Duodenal mucosa (tissue), 2 donors: Measurements from ENCODE around the gene WWP2.

Source experiments
- H3K27ac ChIP-seq: one replicate; pipeline ENCODE4 v1.7.0; 2013; ENCODE audit warnings: low read depth, low read length
- H3K27me3 ChIP-seq, 2 donors: one replicate each; pipeline ENCODE4 v1.7.0; 2013; ENCODE audit warnings: low read length in 2 of 2, control low read depth in 1 of 2; ENCODE audit not compliant: insufficient read depth in 2 of 2, control insufficient read depth in 1 of 2
- H3K36me3 ChIP-seq, 2 donors: one replicate each; pipeline ENCODE4 v1.7.0; 2013; ENCODE audit warnings: low read length in 2 of 2, control low read depth in 1 of 2; ENCODE audit not compliant: insufficient read depth in 2 of 2, control insufficient read depth in 1 of 2
- H3K4me1 ChIP-seq, 2 donors: one replicate each; pipeline ENCODE4 v1.7.0; 2013; ENCODE audit warnings: low read length in 2 of 2, control low read depth in 1 of 2; ENCODE audit not compliant: insufficient read depth in 2 of 2, control insufficient read depth in 1 of 2
- H3K4me3 ChIP-seq, 2 donors: one replicate each; pipeline ENCODE4 v1.7.0; 2013; ENCODE audit warnings: low read length in 2 of 2, low read depth in 1 of 2
- H3K9ac ChIP-seq, 2 donors: one replicate each; pipeline ENCODE4 v1.7.0; 2013; ENCODE audit warnings: low read length in 2 of 2, low read depth in 1 of 2
- H3K9me3 ChIP-seq, 2 donors: one replicate each; pipeline ENCODE4 v1.7.0; 2013; ENCODE audit warnings: low read length in 2 of 2, control low read depth in 1 of 2; ENCODE audit not compliant: control insufficient read depth in 1 of 2

The WWP2 gene

GRCh38 chr16:69827524-69827923 is 65.4 kb downstream of the WWP2 start:
- no peaks in the 10 kb centered on the region for H3K27me3 ChIP-seq
- no peak overlapping the region for H3K4me3 ChIP-seq
- no peaks in the 10 kb centered on the region for H3K9me3 ChIP-seq
- peaks cover 0 to 7% of the 10 kb centered on the region in 2 donors for H3K36me3 ChIP-seq
- H3K9ac ChIP-seq = no peak overlapping the region
- H3K27ac ChIP-seq = no peak overlapping the region
- peaks cover 22 to 24% of the 10 kb centered on the region in 2 donors for H3K4me1 ChIP-seq

DNA sequence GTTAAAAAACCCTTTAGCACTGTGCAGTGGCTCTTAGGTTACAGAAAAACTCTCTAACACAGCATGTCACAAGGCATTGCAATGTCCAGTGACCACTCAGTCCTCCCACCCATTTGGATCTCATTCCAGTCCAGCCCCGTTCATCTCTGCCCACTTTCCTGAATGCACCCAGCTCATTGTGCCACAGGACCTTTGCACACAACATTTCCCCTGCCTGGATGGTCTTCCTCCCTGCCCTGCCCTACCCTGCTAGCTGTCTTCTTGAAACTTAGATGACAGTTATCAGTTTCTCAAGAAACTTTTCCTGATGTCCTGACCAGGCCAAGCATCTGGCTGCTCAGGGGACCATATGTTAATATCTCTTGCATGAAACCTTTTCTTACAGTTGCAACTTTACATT is 67.2 kb downstream of the WWP2 start:
- Histone ChIP-seq H3K4me3 (no peak overlapping the region), H3K9ac (no peak overlapping the region), H3K27me3 (no peaks in the 10 kb centered on the region), H3K4me1 (peaks cover 24 to 29% of the 10 kb centered on the region in 2 donors), H3K27ac (no peak overlapping the region), H3K9me3 (no peaks in the 10 kb centered on the region), H3K36me3 (peaks cover 0 to 7% of the 10 kb centered on the region in 2 donors)

- Histone ChIP-seq H3K4me1 (peaks cover 24 to 29% of the 10 kb centered on the region in 2 donors), H3K4me3 (no peak overlapping the region), H3K9ac (no peak overlapping the region), H3K36me3 (peaks cover 0 to 7% of the 10 kb centered on the region in 2 donors), H3K27me3 (no peaks in the 10 kb centered on the region), H3K27ac (peak overlapping the region; percentile 36), H3K9me3 (no peaks in the 10 kb centered on the region)
Observed at GRCh38 chr16:69830146-69830533, 68.0 kb downstream of the WWP2 start.

DNA sequence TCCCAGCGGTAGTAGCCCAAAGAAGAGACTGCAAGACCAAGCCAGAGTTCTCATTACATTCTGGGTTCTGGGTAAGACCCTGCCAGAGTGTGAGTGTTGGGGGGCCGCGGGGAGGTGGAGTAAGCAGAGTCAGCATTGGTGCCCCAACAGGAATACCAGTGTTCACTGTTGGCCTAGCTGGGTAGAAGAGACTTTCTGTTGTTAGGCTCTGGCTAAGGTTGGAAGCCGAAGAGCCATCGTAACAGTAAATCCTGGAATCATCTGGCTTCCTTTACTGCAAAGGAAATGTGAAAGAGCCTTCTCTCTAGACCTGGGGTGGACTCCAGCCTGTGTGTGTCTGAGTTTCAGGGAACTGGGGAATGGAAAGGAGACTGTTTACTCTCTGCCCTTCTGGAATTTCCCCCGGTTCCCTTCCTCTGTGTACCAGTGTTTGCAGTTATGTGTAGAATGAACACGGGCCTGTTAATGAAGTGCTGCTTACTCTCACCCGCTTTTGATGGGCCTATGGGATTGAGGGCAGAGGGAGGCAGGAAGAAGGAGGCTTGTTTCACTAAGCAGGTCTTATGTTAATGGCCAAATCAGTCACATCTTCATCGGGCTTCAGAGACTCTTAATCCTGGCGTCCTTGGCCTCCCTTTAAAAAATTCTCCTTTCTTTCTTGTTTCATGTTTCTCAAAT is 68.5 kb downstream of the WWP2 start:
- Histone ChIP-seq H3K27ac (peak overlapping the region; percentile 36), H3K4me3 (no peak overlapping the region), H3K4me1 (peaks cover 24 to 29% of the 10 kb centered on the region in 2 donors), H3K9me3 (no peaks in the 10 kb centered on the region), H3K27me3 (no peaks in the 10 kb centered on the region), H3K9ac (no peak overlapping the region), H3K36me3 (peaks cover 0 to 7% of the 10 kb centered on the region in 2 donors)

DNA sequence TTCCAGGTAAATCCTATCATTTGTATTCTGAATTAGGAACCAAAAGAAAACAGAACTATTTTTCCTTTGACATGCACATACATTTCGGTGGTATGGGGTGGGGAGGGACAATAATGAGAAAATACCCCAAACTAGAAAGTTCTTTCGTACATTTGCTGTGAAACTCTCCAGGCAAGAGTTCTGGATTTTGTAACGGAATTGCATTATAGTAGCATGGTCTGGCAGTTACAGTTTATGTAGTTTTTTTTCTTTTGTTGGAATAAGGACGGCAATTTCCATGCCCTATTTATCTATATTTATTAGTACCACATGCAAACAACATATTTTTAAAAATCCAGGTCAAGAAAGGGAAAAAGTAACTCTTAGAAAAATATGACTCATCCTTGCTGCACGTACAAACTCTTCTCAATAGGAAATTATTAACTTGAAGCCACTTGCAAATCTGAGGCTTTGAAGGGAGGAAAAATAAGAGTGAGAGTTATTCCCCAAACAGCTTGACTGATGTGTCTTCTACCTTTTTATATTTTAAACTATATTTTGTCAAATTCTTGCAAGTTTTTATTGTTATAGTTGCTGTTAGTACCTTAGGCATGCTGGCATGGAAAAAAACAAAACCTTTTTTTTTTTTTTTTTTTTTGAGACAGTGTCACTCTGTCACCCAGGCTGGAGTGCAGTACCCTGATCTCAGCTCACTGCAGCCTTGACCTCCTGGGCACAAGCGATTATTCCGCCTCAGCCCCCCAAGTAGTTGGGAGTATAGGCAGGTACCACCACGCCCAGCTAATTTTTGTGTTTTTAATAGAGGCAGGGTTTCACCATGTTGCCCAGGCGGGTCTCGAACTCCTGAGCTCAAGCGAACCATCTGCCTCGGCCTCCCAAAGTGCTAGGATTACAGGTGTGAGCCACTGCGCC is 69.3 kb downstream of the WWP2 start:
- H3K9me3 ChIP-seq = no peaks in the 10 kb centered on the region
- no peak overlapping the region for H3K4me3 ChIP-seq
- no peak overlapping the region for H3K9ac ChIP-seq
- H3K36me3 ChIP-seq = peaks cover 0 to 7% of the 10 kb centered on the region in 2 donors
- H3K27ac ChIP-seq = peak overlapping the region; percentile 36
- no peaks in the 10 kb centered on the region for H3K27me3 ChIP-seq
- H3K4me1 ChIP-seq = peaks cover 24 to 29% of the 10 kb centered on the region in 2 donors

GRCh38 chr16:69833357-69834282 is 71.5 kb downstream of the WWP2 start:
- Histone ChIP-seq H3K27ac (no peak overlapping the region), H3K9me3 (no peaks in the 10 kb centered on the region), H3K4me1 (peaks cover 32 to 36% of the 10 kb centered on the region in 2 donors), H3K36me3 (peaks cover 0 to 3% of the 10 kb centered on the region in 2 donors), H3K4me3 (no peak overlapping the region), H3K27me3 (no peaks in the 10 kb centered on the region), H3K9ac (peak overlapping the region in 1 of 2 donors; percentile 5)

GRCh38 chr16:69834807-69835466 is 72.8 kb downstream of the WWP2 start:
- Histone ChIP-seq H3K9me3 (no peaks in the 10 kb centered on the region), H3K9ac (no peak overlapping the region), H3K27ac (no peak overlapping the region), H3K4me1 (peaks cover 44 to 45% of the 10 kb centered on the region in 2 donors), H3K27me3 (no peaks in the 10 kb centered on the region), H3K4me3 (no peak overlapping the region), H3K36me3 (no peaks in the 10 kb centered on the region)

DNA sequence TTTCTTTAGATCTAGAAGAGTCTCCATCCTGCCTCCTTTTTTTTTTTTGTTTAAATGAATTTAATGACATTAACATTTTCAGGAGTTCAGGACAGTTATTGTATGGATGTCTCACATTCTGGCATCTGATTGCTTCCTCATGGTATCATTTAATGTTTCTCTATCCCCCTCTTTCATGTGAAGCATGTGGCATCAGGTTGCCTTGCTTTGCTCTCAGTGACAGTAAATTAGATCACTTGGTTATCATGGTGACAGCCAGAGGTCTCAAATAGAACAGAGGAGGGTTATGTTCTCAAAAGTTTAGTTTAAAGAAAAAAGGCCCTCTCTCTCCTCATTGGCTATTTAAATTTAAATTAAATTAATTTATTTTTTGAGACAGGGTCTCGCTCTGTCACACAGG is 74.1 kb downstream of the WWP2 start:
- no peak overlapping the region for H3K9ac ChIP-seq
- H3K27ac ChIP-seq = no peak overlapping the region
- H3K36me3 ChIP-seq = no peaks in the 10 kb centered on the region
- no peak overlapping the region for H3K4me3 ChIP-seq
- H3K27me3 ChIP-seq = no peaks in the 10 kb centered on the region
- H3K9me3 ChIP-seq = no peaks in the 10 kb centered on the region
- H3K4me1 ChIP-seq = peaks cover 43 to 46% of the 10 kb centered on the region in 2 donors

DNA sequence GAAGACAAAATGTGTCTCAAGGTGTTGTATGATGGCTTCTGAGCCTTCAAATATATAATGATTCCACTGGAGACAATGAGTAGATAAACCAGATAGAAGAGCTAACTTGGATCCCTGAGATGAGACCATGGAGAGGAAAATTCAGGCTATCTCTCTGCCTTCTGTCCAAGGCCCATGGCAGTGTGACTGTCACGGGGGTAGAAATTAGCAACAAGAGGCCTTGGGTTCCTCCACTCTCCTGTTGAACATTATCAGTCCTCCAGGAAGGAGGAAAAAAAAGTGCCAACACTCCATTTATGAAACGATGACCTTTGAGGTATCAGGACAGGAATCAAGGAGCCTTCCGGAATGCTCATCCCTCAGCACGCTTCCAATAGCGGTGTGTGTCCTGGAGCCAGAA is 75.2 kb downstream of the WWP2 start:
- Histone ChIP-seq H3K9ac (no peak overlapping the region), H3K9me3 (no peaks in the 10 kb centered on the region), H3K36me3 (peaks cover 5% of the 10 kb centered on the region in 2 donors), H3K27me3 (no peaks in the 10 kb centered on the region), H3K4me1 (peaks cover 48 to 51% of the 10 kb centered on the region in 2 donors), H3K4me3 (no peak overlapping the region), H3K27ac (no peak overlapping the region)
